OCI-LY1 (cell line): ENCODE measurements around the gene EYA2.

Source experiments
- H2AFZ ChIP-seq: fragments of 200-600 bp; sonication (generic), shearing (Covaris generic); 2 replicates; pipeline ENCODE4 v1.6.0; 2014; ENCODE audit warnings: antibody characterized with exemption, mild to moderate bottlenecking, low read length
- H3F3A ChIP-seq: fragments of 200-600 bp; sonication (generic), shearing (Covaris generic); 2 replicates; pipeline ENCODE4 v1.6.0; 2014; ENCODE audit warnings: mild to moderate bottlenecking, antibody characterized with exemption, low read length, moderate library complexity; ENCODE audit not compliant: insufficient read depth
- H3K27ac ChIP-seq: fragments of 200-600 bp; sonication (generic); 2 replicates; pipeline ENCODE4 v1.5.1; 2014; ENCODE audit warnings: low read length, mixed run types, mild to moderate bottlenecking, low read depth; ENCODE audit not compliant: poor library complexity, severe bottlenecking
- H3K27me3 ChIP-seq: fragments of 200-600 bp; sonication (generic); 2 replicates; pipeline ENCODE4 v1.6.0; 2014; ENCODE audit warnings: antibody characterized with exemption, mild to moderate bottlenecking, low read length, moderate library complexity; ENCODE audit not compliant: insufficient read depth
- H3K36me3 ChIP-seq: fragments of 200-600 bp; sonication (generic); 2 replicates; pipeline ENCODE4 v1.6.1; 2014; ENCODE audit warnings: mild to moderate bottlenecking, antibody characterized with exemption, low read length, moderate library complexity, mixed read lengths; ENCODE audit not compliant: insufficient read depth
- H3K4me1 ChIP-seq: fragments of 200-600 bp; sonication (generic); 2 replicates; pipeline ENCODE4 v1.5.1; 2014; ENCODE audit warnings: mild to moderate bottlenecking, low read length, moderate library complexity; ENCODE audit not compliant: insufficient read depth, severe bottlenecking
- H3K4me2 ChIP-seq: fragments of 200-600 bp; sonication (generic), shearing (Covaris generic); 2 replicates; pipeline ENCODE4 v1.6.1; 2014; ENCODE audit warnings: low read length
- H3K4me3 ChIP-seq: fragments of 200-600 bp; sonication (generic); 2 replicates; pipeline ENCODE4 v1.5.1; 2014; ENCODE audit warnings: low read length, low read depth, mild to moderate bottlenecking, mixed read lengths; ENCODE audit not compliant: poor library complexity, severe bottlenecking
- H3K79me2 ChIP-seq: fragments of 200-600 bp; shearing (Covaris generic); 2 replicates; pipeline ENCODE4 v1.6.1; 2016; ENCODE audit warnings: mixed run types, low read length, mixed read lengths; ENCODE audit not compliant: insufficient read depth
- H3K9ac ChIP-seq: fragments of 200-600 bp; sonication (generic), shearing (Covaris generic); 2 replicates; pipeline ENCODE4 v1.6.1; 2014; ENCODE audit warnings: mild to moderate bottlenecking, low read length, mixed read lengths
- H3K9me2 ChIP-seq: fragments of 200-600 bp; sonication (generic), shearing (Covaris generic); 2 replicates; pipeline ENCODE4 v1.6.1; 2014; ENCODE audit warnings: low read depth, mild to moderate bottlenecking, low read length, mixed read lengths
- H3K9me3 ChIP-seq: fragments of 200-600 bp; shearing (Covaris generic); 2 replicates; pipeline ENCODE4 v1.6.1; 2014; ENCODE audit warnings: low read length, mixed read lengths
- H4K20me1 ChIP-seq: fragments of 200-600 bp; sonication (generic), shearing (Covaris generic); 2 replicates; pipeline ENCODE4 v1.6.0; 2016; ENCODE audit warnings: mild to moderate bottlenecking, low read length; ENCODE audit not compliant: insufficient read depth
- EZH2 ChIP-seq: fragments of 200-600 bp; sonication (generic), shearing (Covaris generic); IDR thresholded peaks from 2 replicates; pipeline ENCODE4 v1.8.0; 2017; ENCODE audit warnings: borderline replicate concordance, mixed run types, mild to moderate bottlenecking, antibody characterized with exemption, low read length, moderate library complexity, mixed read lengths
- TF ChIP-seq, protein P1 (sequence below): fragments of 200-600 bp; sonication (generic), shearing (Covaris generic); IDR thresholded peaks from 2 replicates; pipeline ENCODE4 v1.5.1; 2017; ENCODE audit warnings: mild to moderate bottlenecking, antibody characterized with exemption, low read length, moderate library complexity, mixed read lengths

Gene EYA2

DNA sequence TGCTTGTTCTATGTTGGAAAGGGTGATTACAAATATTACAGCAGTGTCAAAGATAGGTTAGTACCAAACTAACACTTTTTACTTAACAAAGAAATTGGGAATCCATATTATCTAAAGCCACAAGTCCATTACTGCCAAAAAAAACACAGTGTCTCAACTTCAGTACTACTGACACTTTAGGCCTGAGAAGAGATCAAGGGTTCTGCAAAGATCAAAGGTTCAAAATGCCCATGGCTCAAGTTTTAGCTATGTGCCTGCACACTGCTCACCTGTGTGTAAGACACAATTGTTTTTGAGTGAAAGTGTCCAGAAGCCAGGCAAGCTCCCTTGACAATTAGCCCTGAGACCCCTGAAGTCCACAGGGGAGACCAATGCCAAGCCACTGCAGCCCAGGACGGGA is 329.3 kb downstream of the EYA2 start:
- no peaks in the 10 kb centered on the region for H3K9me3 ChIP-seq
- no peak overlapping the region for H2AFZ ChIP-seq
- H4K20me1 ChIP-seq = no peaks in the 10 kb centered on the region
- no peak overlapping the region for H3K4me3 ChIP-seq
- no peak overlapping the region for H3K4me2 ChIP-seq
- no peaks in the 10 kb centered on the region for H3K79me2 ChIP-seq
- H3K27ac ChIP-seq = no peak overlapping the region
- TF ChIP-seq, protein P1, sequence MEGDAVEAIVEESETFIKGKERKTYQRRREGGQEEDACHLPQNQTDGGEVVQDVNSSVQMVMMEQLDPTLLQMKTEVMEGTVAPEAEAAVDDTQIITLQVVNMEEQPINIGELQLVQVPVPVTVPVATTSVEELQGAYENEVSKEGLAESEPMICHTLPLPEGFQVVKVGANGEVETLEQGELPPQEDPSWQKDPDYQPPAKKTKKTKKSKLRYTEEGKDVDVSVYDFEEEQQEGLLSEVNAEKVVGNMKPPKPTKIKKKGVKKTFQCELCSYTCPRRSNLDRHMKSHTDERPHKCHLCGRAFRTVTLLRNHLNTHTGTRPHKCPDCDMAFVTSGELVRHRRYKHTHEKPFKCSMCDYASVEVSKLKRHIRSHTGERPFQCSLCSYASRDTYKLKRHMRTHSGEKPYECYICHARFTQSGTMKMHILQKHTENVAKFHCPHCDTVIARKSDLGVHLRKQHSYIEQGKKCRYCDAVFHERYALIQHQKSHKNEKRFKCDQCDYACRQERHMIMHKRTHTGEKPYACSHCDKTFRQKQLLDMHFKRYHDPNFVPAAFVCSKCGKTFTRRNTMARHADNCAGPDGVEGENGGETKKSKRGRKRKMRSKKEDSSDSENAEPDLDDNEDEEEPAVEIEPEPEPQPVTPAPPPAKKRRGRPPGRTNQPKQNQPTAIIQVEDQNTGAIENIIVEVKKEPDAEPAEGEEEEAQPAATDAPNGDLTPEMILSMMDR = no peak
- no peak for TF ChIP-seq EZH2
- no peaks in the 10 kb centered on the region for H3K9me2 ChIP-seq
- H3K36me3 ChIP-seq = peaks cover 91% of the 10 kb centered on the region
- H3F3A ChIP-seq = no peaks in the 10 kb centered on the region; the same call in 1 of the 2 replicates
- H3K4me1 ChIP-seq = peaks cover 12% of the 10 kb centered on the region
- H3K27me3 ChIP-seq = no peaks in the 10 kb centered on the region
- no peak overlapping the region for H3K9ac ChIP-seq

DNA sequence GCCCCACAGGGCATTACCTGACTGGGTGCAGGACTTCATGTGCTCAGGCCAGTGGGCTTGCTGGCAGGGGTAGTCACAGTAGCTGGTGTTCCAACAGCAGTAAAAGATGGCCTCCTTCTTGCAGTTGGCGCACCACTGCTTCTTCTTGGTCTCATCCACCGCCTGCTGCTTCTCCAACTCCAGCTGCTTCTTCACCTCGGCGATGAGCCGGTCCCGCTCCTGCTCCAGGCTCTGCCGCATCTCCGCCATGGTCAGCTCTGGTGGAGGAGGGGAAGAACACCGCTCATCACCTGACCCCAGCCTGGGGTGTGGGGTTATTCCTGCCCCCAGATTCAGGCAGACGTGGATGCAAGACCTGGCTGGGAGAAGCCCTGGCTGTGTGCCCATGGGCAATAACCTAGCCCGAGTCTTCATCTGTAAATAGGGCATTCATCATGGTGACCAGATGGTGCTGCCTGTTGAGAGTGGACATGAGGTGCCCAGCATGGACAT is 329.7 kb downstream of the EYA2 start:
- Histone ChIP-seq H3F3A (no peaks in the 10 kb centered on the region; the same call in 1 of the 2 replicates), H3K4me3 (no peak overlapping the region), H3K4me1 (peaks cover 12% of the 10 kb centered on the region), H3K27ac (no peak overlapping the region), H4K20me1 (no peaks in the 10 kb centered on the region), H3K9me3 (no peaks in the 10 kb centered on the region), H3K36me3 (peaks cover 94% of the 10 kb centered on the region), H3K9me2 (no peaks in the 10 kb centered on the region), H3K27me3 (no peaks in the 10 kb centered on the region), H3K4me2 (no peak overlapping the region), H3K9ac (no peak overlapping the region), H2AFZ (no peak overlapping the region), H3K79me2 (no peaks in the 10 kb centered on the region)
- TF ChIP-seq EZH2 = no peak
- TF ChIP-seq, protein P1 = no peak

DNA sequence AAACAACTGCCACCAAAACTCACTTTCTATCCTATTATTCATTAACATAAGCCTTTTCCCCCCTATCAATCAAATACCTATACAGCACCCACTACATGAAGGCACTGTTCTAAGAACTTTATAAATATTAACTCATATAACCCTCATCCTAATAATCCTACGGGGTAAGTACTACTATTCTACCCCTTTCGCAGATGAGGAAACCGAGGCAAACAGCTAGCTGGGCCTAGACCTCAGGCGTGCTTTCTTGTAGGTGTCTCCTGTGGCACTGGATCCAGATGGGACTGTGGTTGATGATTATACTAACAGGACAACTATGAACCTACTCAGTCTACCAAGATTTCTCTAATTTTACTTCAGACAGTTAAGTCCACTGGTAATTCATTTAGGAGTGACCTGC is 330.2 kb downstream of the EYA2 start:
- Histone ChIP-seq H3K9me3 (no peaks in the 10 kb centered on the region), H3K27ac (no peak overlapping the region), H3K9me2 (no peaks in the 10 kb centered on the region), H3K4me3 (no peak overlapping the region), H4K20me1 (no peaks in the 10 kb centered on the region), H3K4me1 (peaks cover 12% of the 10 kb centered on the region), H3K27me3 (no peaks in the 10 kb centered on the region), H3K4me2 (no peak overlapping the region), H2AFZ (no peak overlapping the region), H3K9ac (no peak overlapping the region), H3K36me3 (peaks cover 94% of the 10 kb centered on the region), H3K79me2 (no peaks in the 10 kb centered on the region), H3F3A (no peaks in the 10 kb centered on the region; the same call in 1 of the 2 replicates)
- TF ChIP-seq EZH2 = no peak
- TF ChIP-seq, protein P1 = no peak
